Body of pancreas (tissue), 4 donors: Measurements from ENCODE around the gene TMCC2.

Source experiments
- CTCF ChIP-seq, 7 experiments: fragments of 450-650 bp in 4 of 7; fragments of 200-600 bp in 3 of 7; sonication (generic) in 3 of 7; IDR thresholded peaks; one replicate each; pipeline ENCODE4 v1.5.1; 2016 to 2019; ENCODE audit warnings: antibody characterized with exemption in 7 of 7
- POLR2A ChIP-seq, 3 donors: fragments of 450-650 bp; IDR thresholded peaks; one replicate each; pipeline ENCODE4 v1.6.1; 2016; ENCODE audit warnings: antibody characterized with exemption in 3 of 3, mild to moderate bottlenecking in 2 of 3

GRCh38 chr1:205319081-205320018, 91.6 kb downstream of the TMCC2 start:
- no peak for TF ChIP-seq CTCF (IDR thresholded peaks at IDR 0.05)
- peak in 2 of 3 donors; percentile 44 to 49 for TF ChIP-seq POLR2A (IDR thresholded peaks at IDR 0.05)
